COLO668 (cell line): ENCODE data around the gene MCTS1.
"Not testable (repeated sequence)": the region's sequence is repeated elsewhere in the genome, so short reads cannot be mapped to it uniquely, and the experiment has no call there.

Experiments
- DNase-seq: peaks from one replicate; lab custom pipeline; 2025; ENCODE audit not compliant: unreplicated experiment; lab: John Stamatoyannopoulos, UW

MCTS1 gene, protein sequence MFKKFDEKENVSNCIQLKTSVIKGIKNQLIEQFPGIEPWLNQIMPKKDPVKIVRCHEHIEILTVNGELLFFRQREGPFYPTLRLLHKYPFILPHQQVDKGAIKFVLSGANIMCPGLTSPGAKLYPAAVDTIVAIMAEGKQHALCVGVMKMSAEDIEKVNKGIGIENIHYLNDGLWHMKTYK

DNA sequence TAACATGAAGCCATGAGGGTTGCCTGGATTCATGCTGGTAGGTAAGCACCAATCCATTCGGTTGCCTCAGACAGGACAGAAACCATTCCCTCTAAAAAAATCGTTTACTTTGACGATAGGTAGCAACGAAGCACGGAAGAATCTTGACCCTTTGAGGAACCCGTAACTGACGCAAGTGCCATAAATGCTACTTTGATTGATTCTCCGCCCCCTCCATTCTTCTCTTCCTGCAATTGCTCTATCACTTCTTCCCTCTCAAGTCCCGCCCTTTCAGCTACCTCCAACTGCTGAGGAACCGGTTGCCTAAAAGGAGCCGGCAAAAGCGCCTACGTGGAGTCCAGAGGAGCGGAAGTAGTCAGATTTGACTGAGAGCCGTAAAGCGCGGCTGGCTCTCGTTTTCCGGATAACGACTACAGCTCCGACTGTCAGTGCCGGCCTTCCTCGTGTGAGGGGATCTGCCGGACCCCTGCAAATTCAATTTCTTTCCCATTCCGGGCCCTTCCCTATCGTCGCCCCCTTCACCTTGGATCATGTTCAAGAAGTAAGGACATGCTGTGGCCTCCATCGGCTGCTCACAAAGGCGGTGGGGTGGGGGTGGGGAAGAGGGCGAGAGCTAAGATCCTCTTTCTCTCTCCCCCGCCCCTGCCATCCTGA lies at the start of gene MCTS1:
Gene MCTS1 (plus strand): TSS at position 395 of the 654 bp plus-strand sequence. CDS start 136 bp downstream, at position 531.
- DNase-seq, result peak; percentile 85

DNA sequence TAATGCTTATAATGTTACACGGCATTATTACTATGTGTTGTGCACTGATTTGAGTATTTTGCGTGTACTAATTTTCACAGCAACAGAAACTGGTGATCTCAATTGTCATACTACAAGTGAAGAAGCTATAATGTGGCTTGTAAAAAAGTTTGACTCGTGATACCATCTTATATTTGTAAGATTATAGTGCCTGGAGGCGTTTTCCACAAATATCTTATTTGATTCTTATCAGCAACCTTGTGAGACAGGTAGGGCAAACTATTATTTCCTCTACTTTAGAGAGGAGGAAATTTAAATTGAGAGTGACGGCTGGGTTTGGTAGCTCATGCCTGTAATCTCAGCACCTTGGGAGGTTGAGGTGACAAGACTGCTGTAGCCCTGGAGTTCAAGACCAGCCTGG lies 47.6 kb upstream of the MCTS1 start:
- DNase-seq, result no peak

DNA sequence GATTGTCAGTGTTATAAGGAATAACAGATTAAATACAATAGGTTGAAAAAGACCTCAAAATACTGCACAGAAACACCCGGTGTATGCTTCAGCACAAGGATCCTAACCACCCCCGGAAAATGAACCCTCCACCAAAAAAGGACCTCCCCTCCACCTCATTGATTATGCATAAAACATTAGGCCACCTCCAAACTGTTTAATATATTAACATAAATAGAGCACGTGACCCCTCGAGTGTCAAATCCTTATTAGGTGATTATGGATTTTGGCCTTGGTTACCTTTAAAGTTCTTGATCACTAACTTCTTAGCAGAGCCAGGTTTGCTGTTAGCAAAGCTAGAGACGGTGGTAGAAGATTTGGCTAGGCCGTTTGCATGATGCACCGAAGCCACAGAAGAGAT lies 44.1 kb upstream of the MCTS1 start:
- DNase-seq, result no peak

DNA sequence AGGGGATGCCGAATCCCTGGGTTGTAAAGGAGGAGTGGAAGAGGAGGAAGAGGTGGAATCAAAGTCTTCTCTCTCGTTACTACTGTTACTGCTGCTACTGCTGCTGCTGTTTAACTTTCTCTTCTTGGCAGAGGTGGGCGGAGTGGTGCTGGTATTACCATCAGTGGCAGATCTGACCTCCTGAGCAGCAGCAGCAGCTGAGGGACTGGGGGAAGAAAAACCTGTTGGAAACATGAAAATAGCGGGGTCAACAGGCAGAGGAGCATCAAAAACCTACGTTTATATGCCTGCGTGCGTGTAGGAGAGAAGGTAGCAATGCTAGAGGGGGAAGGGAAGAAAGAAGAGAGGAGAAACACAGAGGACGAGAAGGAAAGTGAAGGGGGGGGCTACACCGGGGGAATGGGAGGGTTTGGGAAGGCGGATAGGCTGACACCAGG lies 43.5 kb upstream of the MCTS1 start:
- DNase-seq, result peak; percentile 8

DNA sequence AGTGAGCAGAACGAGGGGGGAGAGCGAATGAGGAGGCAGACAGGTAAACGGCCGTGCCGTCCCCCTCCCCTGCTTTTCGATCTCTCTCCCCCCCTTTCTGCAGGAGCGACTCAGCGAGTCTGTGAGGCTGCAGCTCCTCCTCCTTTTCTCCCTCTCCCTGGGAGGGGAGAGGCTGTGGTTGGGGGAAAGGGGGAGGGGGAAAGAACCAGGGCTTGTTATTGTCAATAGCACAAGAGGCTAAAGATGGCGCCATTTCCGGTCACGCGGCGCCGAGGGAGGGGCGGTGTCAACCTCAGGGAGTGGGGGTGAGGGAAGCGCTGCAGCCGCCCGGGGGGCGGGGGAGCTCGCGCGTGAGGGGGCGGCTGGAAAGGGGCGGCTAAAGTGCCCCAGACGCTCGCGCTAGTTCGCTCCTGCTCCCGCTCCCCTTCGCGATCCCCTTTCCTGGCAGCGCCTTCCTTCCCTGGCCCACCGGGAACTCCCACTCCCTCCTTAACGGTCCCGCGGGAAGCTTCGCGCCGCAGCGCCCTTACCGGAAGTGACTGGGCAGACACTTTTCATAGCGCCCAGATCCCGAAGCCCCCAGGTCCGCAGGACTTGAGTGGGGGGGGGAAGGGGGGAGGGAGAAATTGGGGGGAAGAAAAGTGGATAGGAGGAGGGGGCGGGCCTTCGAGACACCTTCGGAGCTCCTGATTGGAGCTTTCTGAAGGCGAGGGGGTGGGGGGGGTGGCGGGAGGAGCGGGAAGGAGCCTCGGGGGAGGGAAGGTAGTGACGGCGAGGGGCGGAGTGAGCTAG lies 42.9 kb upstream of the MCTS1 start, which contains the start of gene CUL4B:
Gene CUL4B (minus strand): TSS at position 121 of the 792 bp plus-strand sequence. CDS start 324 bp downstream, outside the sequence.
- DNase-seq, result peak; percentile 91

DNA sequence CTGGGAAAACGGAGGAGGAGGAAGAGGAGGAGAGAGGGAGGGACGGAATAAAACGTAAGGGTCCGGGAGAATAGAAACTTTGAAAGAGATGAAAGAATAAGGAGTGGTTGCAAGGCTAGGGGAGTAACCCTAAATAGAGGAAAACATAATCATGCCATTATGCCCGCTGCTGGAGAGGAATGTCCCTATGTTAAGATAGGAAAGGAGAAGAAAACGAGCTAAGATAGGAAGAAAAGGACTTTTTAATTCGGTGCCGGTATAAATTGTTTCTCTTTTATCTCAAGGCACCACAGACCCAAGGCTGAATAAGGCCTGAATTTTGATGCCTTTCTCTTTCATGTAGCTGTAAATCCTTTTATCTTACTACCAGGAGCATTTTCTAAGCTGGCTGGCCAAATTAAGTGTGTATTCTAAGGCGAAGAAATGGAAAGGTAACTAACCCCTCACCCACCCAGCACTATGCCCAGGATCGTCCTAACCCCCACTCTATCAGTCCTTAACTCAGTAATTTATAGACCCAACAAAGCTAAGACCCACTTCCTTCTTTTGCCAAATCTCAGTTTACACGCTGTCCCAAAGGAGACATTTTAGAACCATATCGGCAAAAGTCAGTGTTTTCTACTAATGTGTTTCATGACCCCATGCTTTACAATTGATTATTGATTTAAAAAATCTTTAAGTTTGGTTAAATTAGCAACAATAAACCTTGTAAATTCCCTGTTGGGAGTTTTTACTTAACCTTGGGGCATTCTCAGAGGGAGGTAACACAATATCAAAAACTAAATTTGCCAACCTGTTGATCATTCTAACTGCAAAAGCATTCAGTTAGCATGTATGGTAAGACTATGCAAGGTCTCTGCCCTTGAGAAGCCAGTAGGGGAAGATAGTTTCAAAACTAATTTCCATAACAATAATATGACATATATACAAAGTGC lies 42.0 kb upstream of the MCTS1 start:
- DNase-seq, result no peak

DNA sequence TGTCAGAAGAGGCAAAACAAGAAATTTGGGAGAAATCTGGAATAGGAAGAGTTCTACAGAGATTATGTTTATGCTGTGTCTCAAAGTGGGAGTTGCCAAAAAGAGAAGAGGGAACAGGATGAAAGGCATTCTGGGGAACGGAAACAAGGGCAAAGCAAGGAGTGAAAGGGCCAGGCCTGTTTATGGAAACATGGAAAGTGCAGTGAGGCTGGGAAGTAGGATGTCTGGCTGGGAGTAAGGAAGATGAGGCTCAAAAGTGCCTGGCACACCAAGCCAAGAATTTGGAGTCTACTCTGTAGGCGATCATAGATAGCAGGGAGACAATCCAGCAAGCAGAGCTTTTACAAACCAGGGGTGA lies 41.4 kb upstream of the MCTS1 start:
- no peak for DNase-seq

DNA sequence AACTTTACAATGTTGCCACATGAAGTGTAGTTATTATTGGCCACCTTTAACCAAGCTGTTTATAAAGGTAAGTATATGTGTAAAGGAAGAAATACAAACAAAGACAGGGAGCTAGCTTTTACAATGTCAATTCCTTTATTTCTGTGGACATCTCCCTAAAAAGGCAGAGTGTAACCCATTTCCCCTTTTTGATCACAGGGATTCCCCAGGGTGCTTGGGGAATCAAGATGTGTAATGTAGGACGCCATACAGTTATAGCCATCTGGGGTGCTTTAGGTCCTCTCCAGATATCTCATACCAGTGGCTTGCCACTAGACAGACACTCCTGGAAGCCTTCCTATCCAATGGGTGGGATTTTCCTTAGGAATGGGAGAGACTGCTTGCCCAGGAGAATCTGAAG lies 39.0 kb upstream of the MCTS1 start:
- no peak for DNase-seq

DNA sequence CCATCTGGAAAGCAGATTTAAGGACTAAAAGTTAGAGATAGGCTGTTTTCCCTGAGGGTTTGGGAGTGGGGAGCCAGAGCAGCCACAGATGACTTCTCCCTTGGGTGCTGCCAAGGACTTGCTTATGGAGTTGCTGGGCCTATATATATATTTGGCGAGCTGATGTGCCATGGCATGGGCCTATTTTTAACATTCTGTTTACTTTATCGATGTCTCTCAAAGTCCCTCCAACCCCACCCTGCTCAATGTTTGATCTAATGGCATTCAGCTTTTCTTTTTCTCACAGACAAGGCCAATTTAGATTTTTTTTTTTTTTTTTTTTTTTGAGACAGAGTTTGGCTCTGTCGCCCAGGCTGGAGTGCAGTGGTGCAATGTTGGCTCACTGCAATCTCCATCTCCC lies 37.1 kb upstream of the MCTS1 start:
- DNase-seq, result no peak

DNA sequence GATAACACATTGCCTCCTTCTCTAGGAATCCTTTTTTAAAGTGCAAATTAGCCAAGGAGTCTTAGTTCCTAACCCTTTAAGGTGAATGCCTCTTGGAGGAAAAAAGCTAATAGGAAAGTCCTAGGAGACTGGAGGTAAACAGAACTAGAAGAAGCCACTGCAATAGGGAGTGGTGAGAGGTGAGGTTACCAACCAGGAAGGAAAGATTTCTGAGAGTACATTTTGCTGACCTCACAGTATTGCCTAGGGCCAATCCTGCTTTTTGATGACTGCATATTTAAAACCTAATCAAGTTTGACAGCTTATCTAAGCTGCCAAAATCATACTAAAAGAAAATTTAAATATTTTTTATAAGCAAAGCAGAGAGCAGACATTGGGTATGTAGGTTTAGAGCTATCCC lies 35.9 kb upstream of the MCTS1 start:
- no peak for DNase-seq

DNA sequence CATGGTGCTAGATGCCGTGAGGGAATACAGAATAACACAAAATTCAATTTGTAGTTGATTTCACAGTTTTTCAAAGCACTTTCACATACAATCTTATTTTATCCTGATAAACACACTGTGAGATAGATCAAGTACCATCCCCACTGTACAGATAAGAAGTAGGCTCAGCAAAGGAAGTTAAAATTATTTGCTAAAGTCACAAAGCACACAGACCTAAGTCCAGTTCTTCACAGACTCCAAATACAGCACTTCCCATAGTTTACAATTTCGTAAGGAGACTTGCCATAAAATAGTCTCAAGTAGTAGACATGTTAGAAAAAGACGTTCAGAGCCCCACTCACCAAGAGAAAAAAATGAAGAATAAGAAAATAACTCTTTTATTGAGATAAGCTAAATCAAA lies 35.3 kb upstream of the MCTS1 start:
- no peak for DNase-seq

DNA sequence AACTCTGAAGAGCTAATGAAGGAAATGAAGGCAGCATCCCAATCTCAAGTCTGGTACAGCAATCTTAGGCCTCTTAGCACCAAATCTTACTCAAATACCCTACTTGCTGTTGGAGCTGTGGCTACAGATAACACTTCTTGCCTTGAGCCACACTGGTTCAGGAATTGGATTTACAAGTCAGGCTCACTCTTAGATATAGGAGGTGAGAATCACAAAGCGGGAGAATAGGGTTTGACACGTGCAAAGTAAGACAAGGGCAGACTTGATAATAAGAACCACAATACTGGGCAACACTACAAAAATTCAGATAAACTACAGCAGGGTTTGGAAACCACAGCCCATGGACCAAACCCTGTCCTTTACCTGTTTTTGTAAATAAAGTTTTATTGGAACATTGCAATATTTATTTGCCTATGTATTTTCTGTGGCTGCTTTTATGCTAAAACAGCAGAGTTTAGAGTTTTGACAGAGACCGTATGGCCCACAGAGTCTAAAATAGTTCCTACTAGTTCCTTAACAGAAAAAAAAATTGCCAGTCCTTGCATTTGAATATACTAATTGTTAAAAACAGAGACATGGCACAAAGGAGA lies 33.8 kb upstream of the MCTS1 start:
- no peak for DNase-seq

DNA sequence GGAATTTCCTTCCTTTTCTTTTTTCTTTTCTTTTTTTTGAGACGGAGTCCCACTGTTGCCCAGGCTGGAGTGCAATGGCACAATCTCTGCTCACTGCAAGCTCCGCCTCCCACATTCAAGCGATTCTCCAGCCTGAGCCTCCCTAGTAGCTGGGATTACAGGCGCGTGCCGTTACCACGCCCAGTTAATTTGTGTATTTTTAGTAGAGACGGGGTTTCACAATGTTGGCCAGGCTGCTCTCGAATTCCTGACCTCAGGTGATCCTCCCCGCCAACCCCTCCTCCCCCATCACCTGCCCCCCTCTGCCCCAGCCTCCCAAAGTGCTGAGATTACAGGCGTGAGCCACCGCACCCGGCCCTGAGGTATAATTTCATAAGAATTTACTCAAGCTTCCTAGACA lies 30.1 kb upstream of the MCTS1 start:
- DNase-seq, result not testable (repeated sequence)

DNA sequence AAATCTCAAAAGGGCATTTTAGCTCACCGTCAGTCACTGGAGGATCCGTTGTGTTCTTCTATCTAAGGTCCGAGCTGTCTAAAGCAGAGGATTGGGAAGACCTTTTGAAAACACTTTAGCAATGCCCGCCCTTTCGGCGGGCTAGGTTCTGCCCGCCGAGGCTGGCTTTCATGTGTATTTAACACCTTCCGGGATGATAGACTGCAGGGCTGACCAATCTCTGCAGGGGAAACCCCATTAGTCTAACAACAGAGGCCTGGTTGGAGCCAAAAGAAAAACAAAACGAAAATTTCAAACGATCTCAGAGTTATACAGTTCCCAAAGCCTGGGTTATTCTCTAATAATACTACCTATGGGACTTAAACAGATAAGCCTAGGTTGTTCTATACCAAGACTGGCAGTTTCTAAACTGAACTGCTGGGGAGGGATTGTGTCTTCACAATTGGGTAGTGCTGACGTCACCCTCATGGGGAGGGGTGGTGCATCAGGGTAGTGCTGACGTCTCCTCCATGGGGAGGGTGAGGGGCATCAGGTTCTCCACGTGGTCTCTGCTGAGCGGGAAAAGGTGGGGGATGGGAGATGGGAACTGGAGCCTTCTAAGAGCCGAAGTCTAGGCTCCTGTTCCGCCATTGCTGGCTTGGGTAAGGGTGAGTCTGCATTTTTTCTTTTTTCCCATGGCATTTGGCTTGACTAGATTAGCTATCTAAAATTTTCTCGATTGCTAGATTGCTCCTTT lies 28.4 kb upstream of the MCTS1 start:
- no peak for DNase-seq

DNA sequence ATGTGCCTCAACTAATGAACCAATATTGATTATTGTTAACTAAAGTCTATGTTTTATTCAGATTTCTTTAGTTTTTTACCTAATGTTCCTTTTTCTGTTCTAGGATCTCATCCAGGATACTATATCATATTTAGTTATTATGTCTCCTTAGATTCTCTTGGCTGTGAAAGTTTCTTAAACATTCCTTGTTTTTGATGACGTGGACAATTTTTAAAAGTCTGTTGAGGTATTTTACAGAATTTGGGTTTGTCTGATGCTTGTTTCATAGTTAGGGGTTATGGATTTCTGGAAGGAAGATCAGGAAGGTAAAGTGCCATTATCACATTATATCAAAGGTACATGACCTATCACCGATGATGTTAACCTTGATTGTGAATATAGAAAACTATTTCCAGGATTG lies 18.2 kb upstream of the MCTS1 start:
- DNase-seq, result no peak

DNA sequence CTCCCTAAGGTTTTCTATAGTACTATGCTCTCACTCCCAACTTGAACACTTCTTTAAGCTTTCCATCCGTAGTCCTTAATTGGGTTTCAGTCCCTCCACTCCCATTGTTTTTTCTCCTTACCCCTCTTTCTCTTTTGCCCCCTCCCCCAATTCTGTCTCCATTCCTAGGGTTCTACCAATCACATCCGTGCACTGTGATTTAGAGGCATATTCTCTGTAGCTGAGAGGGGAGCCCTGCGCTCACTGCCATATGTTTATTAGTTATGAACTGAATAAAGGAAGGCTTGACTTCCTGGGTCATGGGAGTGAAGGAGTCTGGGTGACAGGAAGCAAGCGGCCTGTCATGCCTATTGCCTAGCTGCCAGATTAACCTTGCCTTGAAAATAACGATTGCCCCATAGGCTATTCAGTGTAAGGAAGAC lies 471 bp downstream of the MCTS1 start:
- peak; percentile 25 for DNase-seq

DNA sequence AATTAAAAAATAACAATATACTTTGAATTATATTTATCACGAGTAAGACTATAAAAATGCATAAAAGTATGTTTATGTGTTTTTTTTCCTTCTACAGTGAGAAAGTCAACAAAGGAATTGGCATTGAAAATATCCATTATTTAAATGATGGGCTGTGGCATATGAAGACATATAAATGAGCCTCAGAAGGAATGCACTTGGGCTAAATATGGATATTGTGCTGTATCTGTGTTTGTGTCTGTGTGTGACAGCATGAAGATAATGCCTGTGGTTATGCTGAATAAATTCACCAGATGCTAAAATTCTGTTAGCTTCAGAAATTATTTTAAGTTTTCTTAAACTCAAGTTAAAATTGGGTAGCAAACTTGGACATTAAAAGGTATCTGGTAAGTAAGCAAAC lies 8.2 kb downstream of the MCTS1 start:
- no peak for DNase-seq

DNA sequence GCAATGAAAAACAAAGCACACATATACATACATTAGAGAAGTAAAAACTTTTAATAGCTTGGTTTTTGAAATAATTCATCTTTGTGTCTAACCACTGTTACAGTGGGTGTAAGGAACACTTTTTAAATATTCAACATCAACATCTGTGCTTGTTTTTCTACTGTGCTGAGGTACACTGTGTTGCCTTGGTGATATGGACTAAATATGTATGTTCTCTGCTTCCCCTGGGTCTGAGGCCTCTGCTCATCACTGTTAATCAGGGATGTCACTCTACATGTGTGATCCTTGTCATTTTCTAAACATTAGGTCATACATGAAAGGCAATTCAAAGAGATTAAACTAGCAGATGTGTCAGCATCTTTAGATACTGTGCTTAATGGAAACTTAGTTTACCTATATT lies 10.9 kb downstream of the MCTS1 start:
- DNase-seq, result no peak

DNA sequence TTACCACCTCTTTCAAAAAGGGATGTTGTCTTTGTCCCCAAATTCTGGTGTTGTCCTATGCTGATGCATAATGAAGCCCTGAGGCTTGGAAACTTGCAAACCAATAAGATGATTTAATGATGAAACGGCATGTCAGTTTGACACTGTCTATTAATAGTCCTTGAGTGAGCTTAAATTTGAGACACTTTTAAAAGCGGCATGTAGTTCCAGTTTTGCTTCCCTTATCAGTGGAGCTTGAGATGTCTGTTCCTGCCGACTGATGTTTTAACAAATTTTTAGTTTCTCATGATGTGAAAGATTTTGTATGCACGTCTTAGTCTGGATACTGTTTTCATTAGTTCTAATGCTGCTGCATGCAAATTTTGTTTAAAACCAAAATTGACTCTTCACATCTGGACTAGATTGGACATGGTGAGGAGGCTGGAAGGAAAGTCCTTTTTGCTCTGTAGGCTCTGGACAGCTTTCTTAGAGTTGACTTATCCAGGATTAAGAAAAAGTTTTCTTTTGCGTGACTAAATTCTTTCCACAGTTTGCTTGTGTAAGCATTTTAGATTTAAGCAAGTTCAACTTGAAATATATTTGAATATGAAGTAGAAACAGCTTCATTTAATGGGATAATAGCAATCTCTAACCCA lies 14.2 kb downstream of the MCTS1 start:
- DNase-seq, result no peak

DNA sequence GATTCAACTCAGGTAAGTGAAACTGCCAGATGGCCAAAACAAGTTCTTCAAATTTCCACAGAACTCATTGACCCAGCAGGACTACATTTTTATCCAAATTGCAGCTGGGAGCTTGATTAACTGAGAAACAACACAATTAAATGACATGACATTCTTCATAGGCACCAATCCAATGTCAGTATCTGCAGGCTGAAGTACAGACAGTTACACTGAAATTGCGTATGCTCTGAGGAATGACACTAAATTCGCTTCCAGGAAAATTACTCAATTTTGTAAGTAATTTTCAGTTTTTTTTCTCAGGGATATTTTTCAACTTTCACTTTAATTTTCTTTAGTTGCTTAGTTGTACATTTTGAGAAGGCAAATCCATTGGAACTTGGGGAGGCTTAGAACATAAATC lies 21.5 kb downstream of the MCTS1 start:
- DNase-seq, result no peak
